Measurements from ENCODE around the gene SLC31A1. TPM values are rescaled to one million over a fixed set of nuclear protein-coding genes. Genes with fewer than 3 reads are reported as not detected.

Gene SLC31A1
- total RNA-seq, 6 donors from 2014 or later, result 10.5 to 44.7 (median 28.5) TPM

- DNase-seq (no peak), ATAC-seq (ENCODE audit: low FRiP score in 2 of 2) (peak; percentile 68 to 82)
- TF ChIP-seq POLR2AphosphoS5 (IDR thresholded peaks at IDR 0.05) (no peak), CTCF (IDR thresholded peaks at IDR 0.05) (peak; percentile 47 to 85 (median 64))
- Histone ChIP-seq H3K27ac (peak overlapping the region; percentile 89 to 97 (median 94)), H3K27me3 (no peaks in the 10 kb centered on the region), H3K9me3 (no peaks in the 10 kb centered on the region), H3K4me3 (peak overlapping the region; percentile 71 to 84 (median 74)), H3K36me3 (peaks cover 17 to 60% (median 33%) of the 10 kb centered on the region in 4 donors), H3K4me1 (peaks cover 17 to 36% (median 23%) of the 10 kb centered on the region in 4 donors)
- WGBS, 2 donors, result 0 to 3% methylated on average over 14 to 15 of the region's 15 CpGs
These were observed 53.3 kb downstream of the SLC31A1 start for GRCh38 chr9:113274474-113275156.

GRCh38 chr9:113275157-113276131 lies 54.1 kb downstream of the SLC31A1 start, which contains the start of the genes CDC26 and PRPF4:
Gene CDC26, minus strand, starts transcription at chr9:113275572. Its CDS starts 3,065 bp downstream, at chr9:113272507.
Gene PRPF4, plus strand, starts transcription at chr9:113275658. Its CDS starts 86 bp downstream, at chr9:113275744.
- Histone ChIP-seq H3K27ac (peak within 1 kb of the TSS; percentile 89 to 97 (median 94)), H3K4me3 (peak within 1 kb of the TSS; percentile 71 to 84 (median 74)), H3K36me3 (peaks cover 17 to 60% (median 37%) of the 10 kb centered on the region in 4 donors), H3K27me3 (no peaks in the 10 kb centered on the region), H3K9me3 (no peaks in the 10 kb centered on the region), H3K4me1 (peaks cover 17 to 36% (median 23%) of the 10 kb centered on the region in 4 donors)
- DNase-seq, result peak; percentile 97
- peak; percentile 98 for ATAC-seq (ENCODE audit: low FRiP score in 2 of 2)
- TF ChIP-seq POLR2AphosphoS5 (IDR thresholded peaks at IDR 0.05), result peak; percentile 99 to 100
- peak in 3 of 4 donors; percentile 50 to 91 (median 66) for TF ChIP-seq EP300 (IDR thresholded peaks at IDR 0.05)
- TF ChIP-seq CTCF (IDR thresholded peaks at IDR 0.05), result peak in 1 of 6 experiments; percentile 32
- TF ChIP-seq POLR2A (IDR thresholded peaks at IDR 0.05), result peak in 3 of 4 donors; percentile 79 to 96 (median 81)
- WGBS, 2 donors, result 0 to 1% methylated on average over 23 to 62 of the region's 63 CpGs

DNA sequence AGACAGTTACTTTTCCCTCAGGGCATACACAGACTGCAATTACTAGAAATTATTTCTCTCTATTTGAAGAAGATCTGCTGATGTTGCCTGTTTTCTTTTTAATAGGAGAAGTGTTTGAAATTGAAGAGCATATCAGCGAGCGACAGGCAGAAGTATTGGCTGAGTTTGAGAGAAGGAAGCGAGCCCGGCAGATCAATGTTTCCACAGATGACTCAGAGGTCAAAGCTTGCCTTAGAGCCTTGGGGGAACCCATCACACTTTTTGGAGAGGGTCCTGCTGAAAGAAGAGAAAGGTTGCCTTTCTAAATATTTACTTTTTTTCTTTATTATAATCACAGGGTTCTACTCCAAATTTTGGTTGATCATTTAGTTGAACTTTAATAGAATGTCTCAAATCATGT lies 57.5 kb downstream of the SLC31A1 start:
- peaks cover 17 to 65% (median 47%) of the 10 kb centered on the region in 4 donors for H3K36me3 ChIP-seq
- H3K4me1 ChIP-seq, result peaks cover 17 to 35% (median 22%) of the 10 kb centered on the region in 4 donors
- H3K4me3 ChIP-seq, result no peak overlapping the region
- WGBS, 2 donors, result 93% methylated on average over 4 of the region's 4 CpGs
- ATAC-seq (ENCODE audit: low FRiP score in 2 of 2) (no peak), DNase-seq (no peak)
- H3K9me3 ChIP-seq, result no peaks in the 10 kb centered on the region
- no peaks in the 10 kb centered on the region for H3K27me3 ChIP-seq
- TF ChIP-seq EP300 (IDR thresholded peaks at IDR 0.05) (no peak), POLR2AphosphoS5 (IDR thresholded peaks at IDR 0.05) (no peak), CTCF (IDR thresholded peaks at IDR 0.05) (no peak), POLR2A (IDR thresholded peaks at IDR 0.05) (no peak)
- no peak overlapping the region for H3K27ac ChIP-seq

GRCh38 chr9:113281356-113281755 lies 60.0 kb downstream of the SLC31A1 start:
- WGBS, 2 donors, result 95 to 99% methylated on average over 4 of the region's 4 CpGs
- ATAC-seq (ENCODE audit: low FRiP score in 2 of 2), result no peak
- no peaks in the 10 kb centered on the region for H3K27me3 ChIP-seq
- no peak overlapping the region for H3K27ac ChIP-seq
- H3K4me1 ChIP-seq, result peaks cover 9 to 19% (median 10%) of the 10 kb centered on the region in 4 donors
- H3K9me3 ChIP-seq, result no peaks in the 10 kb centered on the region
- no peak for DNase-seq
- TF ChIP-seq CTCF (IDR thresholded peaks at IDR 0.05) (no peak), POLR2A (IDR thresholded peaks at IDR 0.05) (no peak), EP300 (IDR thresholded peaks at IDR 0.05) (no peak), POLR2AphosphoS5 (IDR thresholded peaks at IDR 0.05) (no peak)
- H3K4me3 ChIP-seq, result no peak overlapping the region
- H3K36me3 ChIP-seq, result peaks cover 35 to 88% (median 64%) of the 10 kb centered on the region in 4 donors
